WTC11 (cell line): ENCODE data around the gene PFKP. TPM values are rescaled to one million over a fixed set of nuclear protein-coding genes. Genes with fewer than 3 reads are reported as not detected.

Experiments used
- ATAC-seq: fragments of 200-7000 bp; cut with Tn5 transposase; 2 replicates; pipeline ENCODE4 v1.10.0; 2021; ENCODE audit warnings: mild to moderate bottlenecking, moderate library complexity
- CTCF ChIA-PET: fragments of 300-600 bp; sonication (Branson Sonifier 250); formaldehyde crosslinking; loops from one replicate; lab custom pipeline; 2021; ENCODE audit warnings: antibody characterized with exemption; lab: Charles Lee
- POLR2A ChIA-PET: fragments of 350-600 bp; sonication (Branson Sonifier 250); formaldehyde crosslinking; loops from one replicate; lab custom pipeline; 2021; ENCODE audit warnings: antibody characterized with exemption; lab: Charles Lee
- DNase-seq: peaks from one replicate; pipeline ENCODE4 v3.0.0; 2021; ENCODE audit warnings: low spot score
- H3K27ac Mint-ChIP-seq: 2 replicates; pipeline ENCODE4 v1.8.0; 2021; ENCODE audit warnings: mixed read lengths
- H3K27me3 Mint-ChIP-seq: 2 replicates; pipeline ENCODE4 v1.8.0; 2021; ENCODE audit warnings: low read depth, mild to moderate bottlenecking, moderate library complexity, mixed read lengths
- H3K36me3 Mint-ChIP-seq: 2 replicates; pipeline ENCODE4 v1.8.0; 2021; ENCODE audit warnings: mixed read lengths
- H3K4me1 Mint-ChIP-seq: 2 replicates; pipeline ENCODE4 v1.8.0; 2022; ENCODE audit warnings: mixed read lengths
- H3K4me3 Mint-ChIP-seq: 2 replicates; pipeline ENCODE4 v1.8.0; 2021; ENCODE audit warnings: mild to moderate bottlenecking, moderate library complexity, mixed read lengths
- H3K9me3 Mint-ChIP-seq: 2 replicates; pipeline ENCODE4 v1.8.0; 2021; ENCODE audit warnings: mixed read lengths
- ARID4B ChIP-seq: sonication (generic); formaldehyde crosslinking; IDR thresholded peaks from 2 replicates; pipeline ENCODE4 v1.8.0; 2023; ENCODE audit warnings: missing genetic modification reagents, mild to moderate bottlenecking, borderline replicate concordance
- CREM ChIP-seq: sonication (generic); formaldehyde crosslinking; IDR thresholded peaks from 2 replicates; pipeline ENCODE4 v1.8.1; 2022; ENCODE audit warnings: mild to moderate bottlenecking, missing genetic modification reagents, moderate library complexity
- E2F1 ChIP-seq: sonication (generic); formaldehyde crosslinking; IDR thresholded peaks from 2 replicates; pipeline ENCODE4 v1.8.0; 2022; ENCODE audit warnings: mild to moderate bottlenecking, missing genetic modification reagents
- HMGA2 ChIP-seq: fragments of 250-450 bp; sonication (Bioruptor Pico); IDR thresholded peaks from 2 replicates; pipeline ENCODE4 v1.4.0; 2021; ENCODE audit warnings: mild to moderate bottlenecking, moderate library complexity
- ZBTB21 ChIP-seq: sonication (generic); formaldehyde crosslinking; IDR thresholded peaks from 2 replicates; pipeline ENCODE4 v1.8.1; 2023; ENCODE audit warnings: mild to moderate bottlenecking, missing genetic modification reagents, borderline replicate concordance
- ZBTB43 ChIP-seq: sonication (generic); formaldehyde crosslinking; IDR thresholded peaks from 2 replicates; pipeline ENCODE4 v1.8.1; 2023; ENCODE audit warnings: mild to moderate bottlenecking, missing genetic modification reagents
- ZNF121 ChIP-seq: sonication (generic); formaldehyde crosslinking; IDR thresholded peaks from 2 replicates; pipeline ENCODE4 v1.8.0; 2023; ENCODE audit warnings: missing genetic modification reagents
- ZNF425 ChIP-seq: fragments of 250-450 bp; sonication (Bioruptor Pico); conservative IDR thresholded peaks from 2 replicates; pipeline ENCODE4 v1.9.0; 2021; ENCODE audit warnings: mild to moderate bottlenecking
- total RNA-seq: library from RNA; stranded (reverse); gene quantifications from 3 replicates; pipeline ENCODE4 v1.2.3, GENCODE V29; 2021
- TF ChIP-seq, protein P1 (sequence below): sonication (generic); formaldehyde crosslinking; IDR thresholded peaks from 2 replicates; pipeline ENCODE4 v1.8.1; 2023; ENCODE audit warnings: mild to moderate bottlenecking, missing genetic modification reagents, moderate library complexity
- TF ChIP-seq, protein P2 (sequence below): sonication (generic); formaldehyde crosslinking; conservative IDR thresholded peaks from 2 replicates; pipeline ENCODE4 v1.8.1; 2022; ENCODE audit warnings: mild to moderate bottlenecking, missing genetic modification reagents
- TF ChIP-seq, protein P3 (sequence below): sonication (generic); formaldehyde crosslinking; IDR thresholded peaks from 2 replicates; pipeline ENCODE4 v1.8.0; 2022; ENCODE audit warnings: missing genetic modification reagents
- TF ChIP-seq, protein P4 (sequence below): sonication (generic); formaldehyde crosslinking; IDR thresholded peaks from 2 replicates; pipeline ENCODE4 v1.8.0; 2022; ENCODE audit warnings: mild to moderate bottlenecking, missing genetic modification reagents

The PFKP gene
- total RNA-seq, 1 experiment from 2014 or later: 127 TPM

GRCh38 chr10:3020881-3021280, 46.5 kb upstream of the PFKP start (continued):
- TF ChIP-seq ARID4B (CRISPR knock-in tag): no peak
- TF ChIP-seq, protein P1, sequence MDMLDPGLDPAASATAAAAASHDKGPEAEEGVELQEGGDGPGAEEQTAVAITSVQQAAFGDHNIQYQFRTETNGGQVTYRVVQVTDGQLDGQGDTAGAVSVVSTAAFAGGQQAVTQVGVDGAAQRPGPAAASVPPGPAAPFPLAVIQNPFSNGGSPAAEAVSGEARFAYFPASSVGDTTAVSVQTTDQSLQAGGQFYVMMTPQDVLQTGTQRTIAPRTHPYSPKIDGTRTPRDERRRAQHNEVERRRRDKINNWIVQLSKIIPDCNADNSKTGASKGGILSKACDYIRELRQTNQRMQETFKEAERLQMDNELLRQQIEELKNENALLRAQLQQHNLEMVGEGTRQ (CRISPR knock-in tag): no peak
- TF ChIP-seq ZBTB21 (CRISPR knock-in tag): no peak
- TF ChIP-seq HMGA2 (CRISPR knock-in tag): no peak
- TF ChIP-seq E2F1: no peak
- TF ChIP-seq, protein P2, sequence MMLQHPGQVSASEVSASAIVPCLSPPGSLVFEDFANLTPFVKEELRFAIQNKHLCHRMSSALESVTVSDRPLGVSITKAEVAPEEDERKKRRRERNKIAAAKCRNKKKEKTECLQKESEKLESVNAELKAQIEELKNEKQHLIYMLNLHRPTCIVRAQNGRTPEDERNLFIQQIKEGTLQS (CRISPR knock-in tag): no peak

DNA sequence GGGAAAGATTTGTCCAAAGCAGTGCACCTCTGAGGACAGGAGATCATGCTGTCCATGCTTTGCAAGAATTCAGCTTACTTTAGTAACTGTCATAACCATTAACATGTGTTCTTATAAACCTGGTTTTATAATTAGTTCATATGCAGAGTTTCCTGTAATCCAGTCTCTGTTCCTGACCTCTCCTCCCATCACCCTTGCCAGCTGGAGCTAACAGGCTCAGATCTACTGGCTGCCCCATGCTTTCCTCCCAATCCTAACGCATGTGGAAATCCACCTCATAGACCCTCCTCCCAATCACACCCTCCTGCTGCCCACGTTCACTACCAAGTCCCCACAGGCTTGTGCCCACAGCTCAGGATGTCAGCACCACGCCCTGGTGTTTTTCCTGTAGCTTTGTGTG, 45.3 kb upstream of the PFKP start:
- TF ChIP-seq CREM (CRISPR knock-in tag) (no peak), ZNF121 (CRISPR knock-in tag) (no peak), ZBTB43 (CRISPR knock-in tag) (no peak), ZNF425 (CRISPR knock-in tag) (no peak)
- TF ChIP-seq, protein P3, sequence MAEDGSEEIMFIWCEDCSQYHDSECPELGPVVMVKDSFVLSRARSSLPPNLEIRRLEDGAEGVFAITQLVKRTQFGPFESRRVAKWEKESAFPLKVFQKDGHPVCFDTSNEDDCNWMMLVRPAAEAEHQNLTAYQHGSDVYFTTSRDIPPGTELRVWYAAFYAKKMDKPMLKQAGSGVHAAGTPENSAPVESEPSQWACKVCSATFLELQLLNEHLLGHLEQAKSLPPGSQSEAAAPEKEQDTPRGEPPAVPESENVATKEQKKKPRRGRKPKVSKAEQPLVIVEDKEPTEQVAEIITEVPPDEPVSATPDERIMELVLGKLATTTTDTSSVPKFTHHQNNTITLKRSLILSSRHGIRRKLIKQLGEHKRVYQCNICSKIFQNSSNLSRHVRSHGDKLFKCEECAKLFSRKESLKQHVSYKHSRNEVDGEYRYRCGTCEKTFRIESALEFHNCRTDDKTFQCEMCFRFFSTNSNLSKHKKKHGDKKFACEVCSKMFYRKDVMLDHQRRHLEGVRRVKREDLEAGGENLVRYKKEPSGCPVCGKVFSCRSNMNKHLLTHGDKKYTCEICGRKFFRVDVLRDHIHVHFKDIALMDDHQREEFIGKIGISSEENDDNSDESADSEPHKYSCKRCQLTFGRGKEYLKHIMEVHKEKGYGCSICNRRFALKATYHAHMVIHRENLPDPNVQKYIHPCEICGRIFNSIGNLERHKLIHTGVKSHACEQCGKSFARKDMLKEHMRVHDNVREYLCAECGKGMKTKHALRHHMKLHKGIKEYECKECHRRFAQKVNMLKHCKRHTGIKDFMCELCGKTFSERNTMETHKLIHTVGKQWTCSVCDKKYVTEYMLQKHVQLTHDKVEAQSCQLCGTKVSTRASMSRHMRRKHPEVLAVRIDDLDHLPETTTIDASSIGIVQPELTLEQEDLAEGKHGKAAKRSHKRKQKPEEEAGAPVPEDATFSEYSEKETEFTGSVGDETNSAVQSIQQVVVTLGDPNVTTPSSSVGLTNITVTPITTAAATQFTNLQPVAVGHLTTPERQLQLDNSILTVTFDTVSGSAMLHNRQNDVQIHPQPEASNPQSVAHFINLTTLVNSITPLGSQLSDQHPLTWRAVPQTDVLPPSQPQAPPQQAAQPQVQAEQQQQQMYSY (CRISPR knock-in tag): no peak
- TF ChIP-seq, protein P4, sequence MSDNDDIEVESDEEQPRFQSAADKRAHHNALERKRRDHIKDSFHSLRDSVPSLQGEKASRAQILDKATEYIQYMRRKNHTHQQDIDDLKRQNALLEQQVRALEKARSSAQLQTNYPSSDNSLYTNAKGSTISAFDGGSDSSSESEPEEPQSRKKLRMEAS: no peak
- ChIA-PET CTCF (interaction anchor here (1.1 kb wide), 1 partner anchor 22 kb away, joined by 4 read pairs; no protein-coding TSS in a partner anchor), POLR2A (no interaction called here)
- Mint-ChIP-seq H3K9me3 (peaks cover 33% of the 10 kb centered on the region), H3K27ac (no peak overlapping the region), H3K4me1 (no peaks in the 10 kb centered on the region), H3K4me3 (no peak overlapping the region), H3K27me3 (peaks cover 23% of the 10 kb centered on the region), H3K36me3 (0 out of 2 replicates have a peak, but pooled peaks cover 3% of the 10 kb centered on the region)
- ATAC-seq (no peak), DNase-seq (no peak)
